Skeletal muscle tissue (tissue), 4 donors: ENCODE data around the gene TSC22D2. TPM values are rescaled to one million over a fixed set of nuclear protein-coding genes. Genes with fewer than 3 reads are reported as not detected.
"Not testable (repeated sequence)": the region's sequence is repeated elsewhere in the genome, so short reads cannot be mapped to it uniquely, and the experiment has no call there.

Experiments
- H3K27ac ChIP-seq: one replicate; pipeline ENCODE4 v1.7.0; 2013; ENCODE audit warnings: mild to moderate bottlenecking, low read depth, low read length, inconsistent platforms
- H3K27me3 ChIP-seq, 3 donors: one replicate each; pipeline ENCODE4 v1.7.0; 2013; ENCODE audit warnings: low read length in 3 of 3; ENCODE audit not compliant: control insufficient read depth in 3 of 3, insufficient read depth in 3 of 3
- H3K36me3 ChIP-seq, 3 donors: one replicate each; pipeline ENCODE4 v1.7.0; 2013; ENCODE audit warnings: low read length in 3 of 3; ENCODE audit not compliant: control insufficient read depth in 3 of 3, insufficient read depth in 3 of 3
- H3K4me1 ChIP-seq, 3 donors: one replicate each; pipeline ENCODE4 v1.7.0; 2013; ENCODE audit warnings: low read length in 3 of 3, mild to moderate bottlenecking in 3 of 3; ENCODE audit not compliant: control insufficient read depth in 3 of 3, insufficient read depth in 3 of 3
- H3K4me3 ChIP-seq, 3 donors: one replicate each; pipeline ENCODE4 v1.7.0; 2013; ENCODE audit warnings: low read length in 3 of 3
- H3K9ac ChIP-seq, 3 donors: one replicate each; pipeline ENCODE4 v1.7.0; 2013; ENCODE audit warnings: low read length in 3 of 3, mild to moderate bottlenecking in 3 of 3, moderate library complexity in 2 of 3, low read depth in 1 of 3
- H3K9me3 ChIP-seq, 3 donors: one replicate each; pipeline ENCODE4 v1.7.0; 2013; ENCODE audit warnings: low read length in 3 of 3; ENCODE audit not compliant: control insufficient read depth in 3 of 3
- total RNA-seq: library from RNA; depleted of rRNA; stranded (reverse); fragments of >200 nt; gene quantifications from one replicate; pipeline ENCODE4 v1.2.3, GENCODE V29; 2014
- donor health status: Osteomylitis.

The TSC22D2 gene
- total RNA-seq, 1 donor from 2014 or later, result 12.0 TPM

DNA sequence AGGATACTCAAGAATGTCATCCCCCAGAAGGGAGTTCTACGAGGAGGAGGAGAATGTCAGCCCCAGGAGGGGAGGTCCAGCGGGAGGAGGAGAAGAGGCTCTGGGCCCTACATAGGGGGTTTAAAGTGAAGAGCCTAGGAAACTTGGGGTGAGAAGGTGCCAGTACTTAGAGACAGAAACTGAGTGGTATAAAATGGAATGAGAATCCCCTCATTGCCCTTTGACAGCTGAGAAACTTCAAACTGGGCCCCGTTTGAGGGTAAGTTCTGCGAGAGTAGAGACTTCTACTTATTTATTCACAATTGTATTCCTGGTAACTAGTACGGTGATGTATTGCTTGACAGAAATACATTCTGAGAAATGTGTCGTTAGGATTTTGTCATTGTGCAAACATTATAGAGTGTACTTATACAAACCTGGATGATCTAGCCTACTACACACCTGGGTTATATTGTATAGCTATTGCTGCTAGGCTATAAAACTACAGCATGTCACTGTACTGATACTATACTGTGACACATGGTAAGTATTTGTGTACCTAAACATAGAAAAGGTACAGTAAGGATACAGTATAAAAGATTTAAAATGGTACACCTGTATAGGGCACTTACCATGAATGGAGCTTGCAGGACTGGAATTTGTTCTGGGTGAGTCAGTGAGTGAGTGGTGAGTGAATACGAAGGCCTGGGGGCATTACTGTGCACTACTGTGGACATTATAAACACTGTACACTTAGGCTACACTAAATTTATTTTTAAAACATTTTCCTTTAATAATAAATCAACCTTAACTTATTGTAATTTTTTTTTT is 62.0 kb downstream of the TSC22D2 start:
- no peaks in the 10 kb centered on the region for H3K36me3 ChIP-seq
- H3K27me3 ChIP-seq, result no peaks in the 10 kb centered on the region
- peaks cover 2 to 9% (median 5%) of the 10 kb centered on the region in 3 donors for H3K4me1 ChIP-seq
- H3K27ac ChIP-seq, result peak overlapping the region; percentile 37
- no peaks in the 10 kb centered on the region for H3K9me3 ChIP-seq
- H3K9ac ChIP-seq, result no peak overlapping the region
- H3K4me3 ChIP-seq, result no peak overlapping the region

DNA sequence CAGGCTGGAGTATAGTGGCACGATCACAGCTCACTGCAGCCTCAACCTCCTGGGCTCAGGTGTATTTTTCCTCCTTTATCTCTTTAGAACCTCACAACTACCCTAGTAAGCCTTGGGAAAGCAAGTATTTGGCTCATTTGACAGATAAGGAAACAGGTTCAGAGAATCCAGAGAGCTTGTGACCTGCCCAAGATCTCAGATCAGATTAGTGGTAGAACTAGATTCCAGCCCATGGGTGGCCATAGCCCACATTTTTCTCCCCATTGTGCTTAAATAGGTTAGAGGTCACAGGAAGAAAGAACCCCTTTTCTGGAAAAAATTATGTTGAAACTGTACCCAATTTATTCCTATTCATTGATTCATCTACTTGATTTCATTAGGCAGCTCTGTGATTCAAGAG is 64.3 kb downstream of the TSC22D2 start:
- no peak overlapping the region for H3K4me3 ChIP-seq
- no peak overlapping the region for H3K27ac ChIP-seq
- no peaks in the 10 kb centered on the region for H3K9me3 ChIP-seq
- no peaks in the 10 kb centered on the region for H3K36me3 ChIP-seq
- H3K27me3 ChIP-seq, result no peaks in the 10 kb centered on the region
- H3K9ac ChIP-seq, result no peak overlapping the region
- peaks cover 2 to 9% (median 5%) of the 10 kb centered on the region in 3 donors for H3K4me1 ChIP-seq

DNA sequence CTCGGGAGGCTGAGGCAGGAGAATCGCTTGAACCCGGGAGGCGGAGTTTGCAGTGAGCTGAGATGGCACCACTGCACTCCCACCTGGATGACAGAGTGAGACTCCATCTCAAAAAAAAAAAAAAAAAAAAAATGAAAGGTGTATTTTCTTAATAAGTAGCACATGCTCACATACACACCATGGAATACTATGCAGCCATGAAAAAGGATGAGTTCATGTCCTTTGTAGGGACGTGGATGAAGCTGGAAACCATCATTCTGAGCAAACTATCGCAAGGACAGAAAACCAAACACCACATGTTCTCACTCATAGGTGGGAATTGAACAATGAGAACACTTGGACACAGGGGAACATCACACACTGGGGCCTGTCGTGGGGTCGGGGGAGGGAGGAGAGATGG is 65.1 kb downstream of the TSC22D2 start:
- not testable (repeated sequence) for H3K27me3 ChIP-seq, H3K36me3 ChIP-seq, H3K4me3 ChIP-seq, H3K27ac ChIP-seq, H3K9ac ChIP-seq, H3K9me3 ChIP-seq, H3K4me1 ChIP-seq

DNA sequence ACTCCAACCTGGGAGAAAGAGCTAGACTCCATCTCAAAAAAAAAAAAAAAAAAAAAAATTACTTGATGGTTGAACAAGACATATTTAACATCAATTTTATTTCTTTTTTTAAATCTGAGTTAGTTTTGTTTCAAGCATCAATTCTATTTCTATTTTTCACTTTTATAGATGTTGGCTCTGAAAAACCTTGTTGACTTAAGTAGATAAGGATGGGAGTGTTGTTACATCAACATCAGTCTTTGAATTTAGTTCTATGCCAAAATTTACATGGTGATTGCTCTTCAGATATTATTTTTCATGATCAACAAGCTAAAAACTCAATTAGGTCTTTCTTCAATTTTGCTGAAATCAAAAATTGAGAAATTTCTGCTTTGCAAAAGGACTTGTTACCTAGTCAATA is 71.3 kb downstream of the TSC22D2 start:
- Histone ChIP-seq H3K9me3 (no peaks in the 10 kb centered on the region), H3K9ac (no peak overlapping the region), H3K27ac (no peak overlapping the region)

DNA sequence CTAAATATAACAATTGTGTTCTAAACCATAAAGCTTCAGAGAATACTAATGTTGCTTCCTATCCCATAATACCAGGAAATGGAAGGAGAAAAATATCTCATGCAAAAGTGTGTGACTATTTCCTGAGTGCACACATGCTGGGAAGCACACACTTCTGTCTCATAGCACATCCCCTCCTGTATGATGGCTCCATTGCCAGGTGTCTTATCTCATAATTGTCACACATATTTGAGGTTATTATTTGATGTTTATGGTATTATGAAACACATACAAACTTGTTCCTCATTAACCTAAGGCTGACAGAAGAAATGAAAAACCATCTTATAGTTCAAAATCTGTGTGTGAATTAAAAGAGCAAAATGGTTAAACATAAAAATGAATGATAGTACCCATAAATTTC is 72.8 kb downstream of the TSC22D2 start:
- no peaks in the 10 kb centered on the region for H3K4me1 ChIP-seq
- H3K27ac ChIP-seq, result no peak overlapping the region
- no peaks in the 10 kb centered on the region for H3K9me3 ChIP-seq

More for the DNA sequence above, 71.3 kb downstream of the TSC22D2 start:
- Histone ChIP-seq H3K4me3 (no peak overlapping the region), H3K4me1 (no peaks in the 10 kb centered on the region), H3K27me3 (no peaks in the 10 kb centered on the region), H3K36me3 (no peaks in the 10 kb centered on the region)

DNA sequence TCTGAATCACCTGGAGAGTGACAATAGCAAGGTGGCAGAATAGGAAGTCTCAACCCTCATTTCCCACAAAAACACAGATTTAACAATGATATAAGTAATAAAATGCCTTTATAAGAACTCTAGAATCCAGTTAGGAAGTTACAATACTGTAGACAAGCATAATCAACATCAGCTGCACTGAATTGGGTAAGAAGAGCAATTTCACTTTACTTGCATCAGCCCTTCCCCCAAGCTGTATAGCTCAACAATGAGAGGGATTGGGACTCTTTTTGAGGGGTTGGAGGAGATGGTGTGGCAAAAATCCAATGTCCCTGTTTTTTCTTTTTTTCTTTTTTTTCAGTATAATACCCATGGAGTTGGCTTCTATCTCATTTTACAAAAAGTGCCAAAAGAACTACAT is 75.1 kb downstream of the TSC22D2 start:
- Histone ChIP-seq H3K36me3 (no peaks in the 10 kb centered on the region), H3K4me1 (no peaks in the 10 kb centered on the region), H3K9me3 (peaks cover 0 to 2% (median 0%) of the 10 kb centered on the region in 3 donors), H3K27me3 (no peaks in the 10 kb centered on the region), H3K4me3 (no peak overlapping the region), H3K27ac (no peak overlapping the region), H3K9ac (no peak overlapping the region)

More for the DNA sequence above, 72.8 kb downstream of the TSC22D2 start:
- Histone ChIP-seq H3K4me3 (no peak overlapping the region), H3K36me3 (no peaks in the 10 kb centered on the region), H3K9ac (no peak overlapping the region), H3K27me3 (no peaks in the 10 kb centered on the region)

DNA sequence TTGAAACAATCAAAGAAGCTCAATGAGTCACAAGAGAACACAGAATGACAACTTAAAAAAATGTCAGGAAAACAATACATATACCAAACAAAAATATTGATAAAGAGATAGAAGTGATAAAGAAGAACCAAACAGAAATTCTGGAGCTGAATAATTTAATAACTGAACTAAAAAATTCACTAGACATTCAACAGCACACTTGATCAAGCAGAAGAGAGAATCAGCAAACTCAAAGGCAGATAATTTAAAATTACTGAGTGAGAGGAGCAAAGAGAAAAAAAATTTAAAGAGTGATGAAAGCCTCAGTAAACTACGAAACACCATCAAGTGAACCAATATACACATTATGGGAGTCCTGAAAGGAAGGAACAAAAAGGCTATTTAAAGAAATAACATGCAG is 76.3 kb downstream of the TSC22D2 start:
- Histone ChIP-seq H3K9me3 (peaks cover 0 to 2% (median 0%) of the 10 kb centered on the region in 3 donors), H3K4me1 (no peaks in the 10 kb centered on the region), H3K9ac (no peak overlapping the region), H3K27me3 (no peaks in the 10 kb centered on the region), H3K36me3 (no peaks in the 10 kb centered on the region), H3K4me3 (no peak overlapping the region), H3K27ac (no peak overlapping the region)

DNA sequence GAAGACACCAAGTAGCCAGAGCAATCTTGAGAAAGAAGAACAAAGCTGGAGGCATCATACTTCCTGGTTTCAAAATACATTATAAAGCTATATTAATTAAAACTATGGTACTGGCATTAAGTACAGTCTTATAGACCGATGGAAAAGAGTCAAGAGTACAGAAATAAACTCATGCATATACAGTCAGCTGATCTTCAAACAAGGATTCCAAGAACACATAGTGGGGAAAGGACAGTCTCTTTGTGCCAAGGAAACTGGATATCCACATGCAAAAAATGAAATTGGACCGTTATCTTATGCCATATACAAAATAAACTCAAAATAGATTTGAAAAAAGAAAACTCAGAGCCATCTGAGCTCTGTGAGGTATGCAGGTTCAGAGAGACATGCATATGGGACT is 80.8 kb downstream of the TSC22D2 start:
- Histone ChIP-seq H3K9ac (no peak overlapping the region), H3K27me3 (no peaks in the 10 kb centered on the region), H3K4me3 (no peak overlapping the region), H3K4me1 (no peaks in the 10 kb centered on the region), H3K27ac (no peak overlapping the region), H3K36me3 (no peaks in the 10 kb centered on the region), H3K9me3 (peaks cover 0 to 2% (median 0%) of the 10 kb centered on the region in 3 donors)

DNA sequence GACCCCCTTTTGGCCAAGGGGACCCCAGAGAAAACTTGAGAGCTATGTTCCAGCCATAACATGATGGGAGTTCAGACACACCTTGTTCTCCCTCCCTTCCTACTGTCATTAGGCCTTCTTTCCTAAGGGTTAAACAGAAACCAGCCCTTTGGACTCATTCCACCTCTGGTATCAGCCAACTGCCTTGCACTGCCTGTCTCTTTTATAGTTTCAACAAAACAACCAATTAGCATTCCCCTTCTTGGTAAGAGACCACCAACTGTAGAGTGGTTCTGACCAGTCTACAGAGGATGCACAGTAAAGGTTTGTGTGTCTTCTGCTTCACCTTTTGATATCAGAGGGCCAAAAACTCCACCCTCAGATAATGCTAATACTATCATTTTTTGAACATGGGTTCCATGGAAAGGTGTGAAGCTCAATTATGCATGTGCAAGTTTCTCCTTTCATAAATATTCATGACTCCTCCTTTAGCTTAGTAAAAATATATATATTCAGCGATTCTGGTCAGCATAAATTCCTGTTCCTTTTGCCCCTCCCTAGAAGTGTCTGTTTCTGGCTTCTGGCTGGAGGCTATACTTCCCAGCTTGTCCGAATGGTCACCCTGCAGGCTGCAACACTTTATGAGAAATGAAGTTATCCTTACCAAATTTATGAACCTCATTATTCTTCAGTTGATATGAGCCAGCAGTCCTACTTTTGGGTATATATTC is 82.3 kb downstream of the TSC22D2 start:
- Histone ChIP-seq H3K27ac (no peak overlapping the region), H3K4me1 (no peaks in the 10 kb centered on the region), H3K9ac (no peak overlapping the region), H3K9me3 (peaks cover 0 to 2% (median 0%) of the 10 kb centered on the region in 3 donors), H3K36me3 (no peaks in the 10 kb centered on the region), H3K4me3 (no peak overlapping the region), H3K27me3 (no peaks in the 10 kb centered on the region)

DNA sequence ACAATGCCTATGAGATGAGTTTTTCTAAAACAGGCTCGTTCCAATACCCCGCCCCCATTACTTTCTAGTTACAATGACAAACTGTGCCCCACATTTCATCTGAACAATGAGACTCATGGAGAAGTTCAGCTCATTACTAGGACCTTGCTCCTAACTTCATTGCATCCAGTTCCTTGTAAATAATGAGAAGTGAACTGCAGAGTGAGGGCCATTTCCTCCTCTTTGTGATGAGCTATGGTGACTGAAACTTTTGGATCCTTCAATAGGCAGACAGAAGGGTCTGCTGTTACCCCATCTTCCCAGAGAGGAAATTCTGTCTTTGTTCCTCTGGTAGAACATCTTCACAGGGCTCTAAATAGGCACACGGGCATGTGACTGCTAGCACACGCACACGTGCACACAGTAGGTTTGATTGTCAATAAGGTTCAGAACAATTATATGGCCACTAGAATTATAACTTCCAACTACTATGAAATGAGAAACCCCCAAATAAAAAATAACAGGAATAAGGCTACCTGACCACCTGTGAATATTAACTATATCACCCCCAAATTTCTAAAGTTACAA is 86.4 kb downstream of the TSC22D2 start:
- Histone ChIP-seq H3K4me3 (no peak overlapping the region), H3K27me3 (no peaks in the 10 kb centered on the region), H3K9me3 (no peaks in the 10 kb centered on the region), H3K27ac (no peak overlapping the region), H3K36me3 (no peaks in the 10 kb centered on the region), H3K9ac (no peak overlapping the region), H3K4me1 (no peaks in the 10 kb centered on the region)
